Activated CD8-positive, alpha-beta memory T cell treated with anti-CD3 and anti-CD28 coated beads, Interleukin-2, amount 50 U/mL, for 4 hours (primary cell): ENCODE data around the gene CCDC88B.
"Not testable (repeated sequence)": the region's sequence is repeated elsewhere in the genome, so short reads cannot be mapped to it uniquely, and the experiment has no call there.

Experiments used
- DNase-seq: peaks from one replicate; pipeline ENCODE4 v3.0.0-alpha.2; 2020

The CCDC88B gene

DNA sequence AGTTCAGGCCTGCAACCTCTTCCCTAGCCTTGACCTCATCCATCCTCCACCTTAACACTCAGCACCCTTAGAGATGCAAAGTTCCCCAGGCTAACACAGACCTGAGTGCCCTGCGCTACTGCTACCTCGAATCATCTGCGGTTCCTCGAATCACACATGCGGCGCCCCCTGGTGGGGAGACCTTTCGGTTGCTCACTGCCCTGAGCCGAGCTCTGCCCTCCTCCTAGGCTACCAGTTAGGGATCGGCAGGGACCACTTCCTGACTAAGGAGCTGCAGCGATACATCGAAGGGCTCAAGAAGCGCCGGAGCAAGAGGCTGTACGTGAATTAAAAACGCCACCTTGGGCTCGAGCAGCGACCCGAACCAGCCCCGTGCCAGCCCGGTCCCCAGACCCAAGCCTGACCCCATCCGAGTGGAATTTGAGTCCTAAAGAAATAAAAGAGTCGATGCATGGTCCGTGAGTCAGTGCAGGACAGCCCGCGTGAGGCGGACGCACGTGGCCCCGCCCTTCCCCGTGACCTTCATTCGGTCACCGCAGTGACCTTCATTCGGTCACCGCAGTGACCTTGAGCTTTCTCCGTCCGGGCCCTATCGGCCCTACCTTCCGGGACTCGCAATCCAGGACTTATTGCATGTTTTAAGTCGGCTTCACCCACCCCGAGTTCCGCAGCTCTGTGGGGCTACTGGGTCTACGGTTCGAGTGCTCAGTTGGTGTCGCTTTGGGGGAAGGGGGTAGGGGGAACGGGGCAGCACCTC is 35.5 kb upstream of the CCDC88B start:
- peak; percentile 96 for DNase-seq

DNA sequence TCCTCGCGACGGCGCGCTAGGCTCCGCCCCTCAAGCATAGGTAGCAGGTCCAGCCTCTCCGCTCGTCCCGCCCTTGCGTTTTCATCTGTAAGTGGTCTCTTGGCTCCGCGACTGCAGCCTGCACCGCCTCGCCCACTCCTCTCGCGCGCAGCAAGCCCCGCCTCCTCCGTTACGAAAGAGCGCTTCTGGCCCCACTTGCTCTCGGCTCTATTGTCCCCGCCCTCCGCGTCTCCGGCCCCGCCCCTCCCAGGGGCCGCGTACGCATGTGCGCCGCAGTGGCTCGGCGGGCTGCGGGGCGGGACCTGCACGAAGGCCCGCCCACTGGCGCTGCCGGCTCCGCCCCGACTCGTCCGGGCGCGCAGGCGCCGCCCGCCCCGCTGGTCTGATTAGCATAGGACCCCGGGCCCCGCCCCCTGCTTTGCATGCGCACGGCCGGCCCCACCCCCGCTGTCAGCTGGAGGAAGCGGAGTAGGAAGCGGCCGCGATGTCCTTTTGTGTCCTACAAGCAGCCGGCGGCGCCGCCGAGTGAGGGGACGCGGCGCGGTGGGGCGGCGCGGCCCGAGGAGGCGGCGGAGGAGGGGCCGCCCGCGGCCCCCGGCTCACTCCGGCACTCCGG is 34.8 kb upstream of the CCDC88B start, which contains the start of gene ESRRA:
TSS of gene ESRRA (plus strand) at position 450 of the 616 bp plus-strand sequence. CDS start 1,656 bp downstream, outside the sequence.
- peak; percentile 100 for DNase-seq

DNA sequence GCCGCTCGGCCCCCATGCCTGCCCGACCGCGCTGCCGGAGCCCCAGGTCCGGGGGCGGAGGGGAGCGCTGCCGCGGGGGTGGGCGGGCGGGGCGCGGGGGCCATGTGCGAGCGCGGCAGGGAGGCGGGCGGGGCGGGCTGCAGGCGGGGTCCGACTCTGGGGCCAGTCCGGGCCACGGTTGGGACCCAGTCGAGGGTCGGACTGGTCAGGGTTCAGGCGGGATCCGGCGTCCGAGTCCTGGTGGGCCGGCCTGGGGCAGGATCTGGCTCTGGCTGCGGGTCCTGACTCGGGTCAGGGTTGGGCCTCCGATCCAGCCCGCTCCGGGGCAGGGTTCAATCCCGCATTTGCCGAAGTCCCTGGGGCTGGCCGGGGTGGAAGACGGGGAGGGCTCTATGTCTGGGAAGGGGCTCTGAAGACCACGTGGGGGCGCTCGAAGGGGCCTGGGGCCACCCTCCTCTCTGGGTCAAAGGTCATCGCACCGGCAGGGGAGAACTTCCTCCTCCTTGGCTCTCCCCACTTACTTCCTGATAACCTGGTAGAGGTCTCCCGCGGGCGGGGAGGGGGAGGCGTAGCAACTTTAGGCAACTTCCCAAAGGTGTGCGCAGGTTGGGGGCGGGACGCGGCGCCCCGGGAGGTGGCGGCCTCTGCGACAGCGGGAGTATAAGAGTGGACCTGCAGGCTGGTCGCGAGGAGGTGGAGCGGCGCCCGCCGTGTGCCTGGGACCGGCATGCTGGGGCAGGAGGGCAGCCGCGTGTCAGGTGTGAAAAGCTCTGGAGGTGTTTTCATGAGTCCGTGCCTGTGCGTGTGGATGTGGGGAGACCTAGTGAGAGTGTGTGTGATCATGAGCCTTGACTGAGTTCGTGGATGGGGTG is 34.1 kb upstream of the CCDC88B start:
- DNase-seq = peak; percentile 74

DNA sequence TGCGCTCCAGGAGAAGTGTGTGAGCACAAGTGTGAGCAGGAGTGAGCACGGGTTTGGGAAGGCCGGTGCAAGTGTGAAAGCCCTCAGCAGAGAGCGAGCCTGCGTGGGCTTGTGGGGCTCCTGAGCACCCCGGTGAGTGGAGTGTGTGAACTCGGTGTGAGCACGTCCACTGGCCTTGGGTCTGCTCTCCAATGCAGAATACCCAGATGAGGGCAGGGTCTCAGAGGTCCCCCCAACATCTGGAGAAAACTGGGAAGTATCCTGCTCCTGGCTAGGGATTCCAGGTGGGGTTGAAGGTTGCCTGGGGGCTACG is 33.5 kb upstream of the CCDC88B start:
- DNase-seq = no peak

DNA sequence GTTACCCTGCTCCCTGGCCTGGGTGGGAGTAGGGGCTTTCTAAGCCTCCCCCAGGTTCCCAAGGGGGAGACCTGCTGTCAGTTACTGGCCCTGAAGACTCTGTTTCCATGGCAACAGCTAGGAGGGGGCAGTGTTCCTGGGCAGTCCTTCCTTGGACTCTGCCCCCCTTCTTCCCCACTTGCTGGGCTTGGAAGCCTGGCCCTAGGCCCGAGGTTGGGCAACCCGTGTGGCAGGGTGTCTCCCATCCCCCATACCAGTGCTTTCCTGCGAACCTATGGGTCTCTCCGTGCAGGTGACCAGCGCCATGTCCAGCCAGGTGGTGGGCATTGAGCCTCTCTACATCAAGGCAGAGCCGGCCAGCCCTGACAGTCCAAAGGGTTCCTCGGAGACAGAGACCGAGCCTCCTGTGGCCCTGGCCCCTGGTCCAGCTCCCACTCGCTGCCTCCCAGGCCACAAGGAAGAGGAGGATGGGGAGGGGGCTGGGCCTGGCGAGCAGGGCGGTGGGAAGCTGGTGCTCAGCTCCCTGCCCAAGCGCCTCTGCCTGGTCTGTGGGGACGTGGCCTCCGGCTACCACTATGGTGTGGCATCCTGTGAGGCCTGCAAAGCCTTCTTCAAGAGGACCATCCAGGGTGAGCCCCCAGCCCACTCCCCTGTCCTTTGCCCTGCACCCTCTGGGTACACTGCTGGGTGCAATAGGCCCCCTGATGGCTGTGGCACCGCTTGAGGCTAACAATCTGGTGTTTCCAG is 33.0 kb upstream of the CCDC88B start:
- DNase-seq = no peak

DNA sequence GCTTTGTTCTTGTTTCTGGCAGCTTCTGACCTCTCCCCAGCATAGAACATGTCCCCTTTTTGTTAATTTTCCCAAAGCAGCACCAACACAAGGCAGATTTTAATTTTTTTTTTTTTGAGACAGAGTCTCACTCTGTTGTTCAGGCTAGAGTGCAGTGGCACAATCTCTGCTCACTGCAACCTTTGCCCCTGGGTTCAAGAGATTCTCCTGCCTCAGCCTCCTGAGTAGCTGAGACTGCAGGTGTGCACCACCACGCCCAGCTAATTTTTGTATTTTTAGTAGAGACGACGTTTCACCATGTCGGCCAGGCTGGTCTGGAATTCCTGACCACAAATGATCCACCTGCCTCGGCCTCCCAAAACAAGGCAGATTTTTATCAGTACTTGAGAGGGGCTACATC is 32.2 kb upstream of the CCDC88B start:
- DNase-seq = not testable (repeated sequence)

DNA sequence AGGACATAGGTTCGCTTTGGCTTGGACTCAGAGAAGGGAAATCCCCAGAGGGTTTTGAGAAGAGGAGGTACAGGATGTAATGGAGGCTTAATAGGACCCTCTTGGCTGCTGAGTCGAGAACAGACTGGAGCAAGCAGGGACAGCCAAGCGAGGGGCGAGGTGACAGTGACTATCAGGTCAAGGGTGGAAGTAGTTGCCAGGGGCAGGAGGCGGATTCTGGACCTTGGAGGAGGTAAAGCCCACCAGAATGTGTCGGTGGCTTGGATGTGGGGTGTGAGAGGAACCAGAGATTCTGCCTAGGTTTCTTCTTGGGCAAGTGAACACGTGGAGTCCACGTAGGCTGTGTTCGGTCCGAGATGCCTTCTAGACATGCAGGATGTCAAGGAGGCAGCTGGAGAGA is 27.1 kb upstream of the CCDC88B start:
- no peak for DNase-seq

DNA sequence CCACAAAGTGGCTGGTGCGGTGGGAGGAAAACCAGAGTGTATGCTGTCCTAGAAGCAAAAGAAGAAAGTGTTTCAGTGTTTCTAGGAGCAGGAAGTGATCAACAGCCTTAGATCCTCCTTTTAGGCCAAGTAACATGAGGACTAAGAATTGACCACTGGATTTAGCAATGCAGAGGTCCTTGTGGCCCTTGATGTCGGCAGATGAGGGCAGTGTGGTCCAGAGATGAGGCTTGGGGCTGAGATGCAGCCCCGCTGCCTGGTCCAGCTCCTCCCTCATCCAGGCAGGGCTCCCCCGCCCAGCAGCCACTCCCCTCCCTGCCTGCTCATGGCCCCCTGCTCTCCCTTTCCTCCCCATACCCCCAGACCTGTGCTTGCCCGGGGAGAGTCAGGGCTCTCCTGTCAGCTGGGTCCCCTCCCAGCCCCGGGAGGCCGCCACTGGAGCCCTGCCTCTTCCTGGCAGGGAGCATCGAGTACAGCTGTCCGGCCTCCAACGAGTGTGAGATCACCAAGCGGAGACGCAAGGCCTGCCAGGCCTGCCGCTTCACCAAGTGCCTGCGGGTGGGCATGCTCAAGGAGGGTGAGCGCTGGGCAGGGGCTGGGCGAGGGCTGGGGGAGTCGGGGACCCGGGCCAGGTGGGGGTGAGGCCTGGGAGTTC is 26.4 kb upstream of the CCDC88B start:
- no peak for DNase-seq

DNA sequence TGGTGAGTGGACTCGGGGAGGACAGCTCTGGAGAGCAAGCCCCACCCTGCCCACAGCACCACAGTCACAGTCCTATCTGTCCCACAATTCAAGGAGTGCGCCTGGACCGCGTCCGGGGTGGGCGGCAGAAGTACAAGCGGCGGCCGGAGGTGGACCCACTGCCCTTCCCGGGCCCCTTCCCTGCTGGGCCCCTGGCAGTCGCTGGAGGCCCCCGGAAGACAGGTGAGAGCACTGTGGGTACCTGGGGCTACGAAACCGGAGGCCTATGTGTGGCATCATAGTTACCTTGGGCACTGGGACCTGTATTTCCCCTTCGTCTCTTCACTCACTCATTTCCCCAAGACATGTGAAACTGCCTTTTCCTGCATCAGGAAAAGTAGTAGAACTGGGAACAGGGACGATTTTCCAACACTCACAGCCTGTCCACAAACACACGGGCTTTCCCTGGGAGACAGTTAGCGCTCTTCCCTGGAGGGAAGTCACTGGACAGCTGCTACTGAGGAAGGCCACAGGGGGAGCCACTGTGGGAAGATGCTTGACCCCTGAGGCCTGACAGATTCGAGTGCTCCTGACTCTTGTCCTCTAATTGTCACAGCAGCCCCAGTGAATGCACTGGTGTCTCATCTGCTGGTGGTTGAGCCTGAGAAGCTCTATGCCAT is 25.7 kb upstream of the CCDC88B start:
- DNase-seq = no peak

DNA sequence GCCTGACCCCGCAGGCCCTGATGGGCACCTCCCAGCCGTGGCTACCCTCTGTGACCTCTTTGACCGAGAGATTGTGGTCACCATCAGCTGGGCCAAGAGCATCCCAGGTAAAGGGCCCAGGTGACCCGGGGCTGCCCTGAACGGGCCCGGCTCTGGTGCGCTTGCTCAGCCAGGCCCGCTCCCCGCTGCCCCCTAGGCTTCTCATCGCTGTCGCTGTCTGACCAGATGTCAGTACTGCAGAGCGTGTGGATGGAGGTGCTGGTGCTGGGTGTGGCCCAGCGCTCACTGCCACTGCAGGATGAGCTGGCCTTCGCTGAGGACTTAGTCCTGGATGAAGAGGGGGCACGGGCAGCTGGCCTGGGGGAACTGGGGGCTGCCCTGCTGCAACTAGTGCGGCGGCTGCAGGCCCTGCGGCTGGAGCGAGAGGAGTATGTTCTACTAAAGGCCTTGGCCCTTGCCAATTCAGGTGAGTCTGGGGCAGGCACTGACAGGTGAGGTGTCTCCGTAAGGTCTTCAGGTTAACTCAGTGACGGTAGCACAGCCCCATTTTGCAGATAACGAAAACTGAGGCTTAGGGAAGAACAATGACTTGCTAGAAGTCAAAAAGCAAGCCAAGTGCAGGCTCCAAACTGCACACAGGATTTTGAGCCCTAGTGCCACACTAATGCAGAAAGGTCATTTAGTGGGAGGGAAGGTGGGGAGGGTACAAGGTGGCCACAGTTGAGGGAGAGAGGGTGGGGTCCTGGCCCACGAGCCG is 25.0 kb upstream of the CCDC88B start:
- DNase-seq = no peak

DNA sequence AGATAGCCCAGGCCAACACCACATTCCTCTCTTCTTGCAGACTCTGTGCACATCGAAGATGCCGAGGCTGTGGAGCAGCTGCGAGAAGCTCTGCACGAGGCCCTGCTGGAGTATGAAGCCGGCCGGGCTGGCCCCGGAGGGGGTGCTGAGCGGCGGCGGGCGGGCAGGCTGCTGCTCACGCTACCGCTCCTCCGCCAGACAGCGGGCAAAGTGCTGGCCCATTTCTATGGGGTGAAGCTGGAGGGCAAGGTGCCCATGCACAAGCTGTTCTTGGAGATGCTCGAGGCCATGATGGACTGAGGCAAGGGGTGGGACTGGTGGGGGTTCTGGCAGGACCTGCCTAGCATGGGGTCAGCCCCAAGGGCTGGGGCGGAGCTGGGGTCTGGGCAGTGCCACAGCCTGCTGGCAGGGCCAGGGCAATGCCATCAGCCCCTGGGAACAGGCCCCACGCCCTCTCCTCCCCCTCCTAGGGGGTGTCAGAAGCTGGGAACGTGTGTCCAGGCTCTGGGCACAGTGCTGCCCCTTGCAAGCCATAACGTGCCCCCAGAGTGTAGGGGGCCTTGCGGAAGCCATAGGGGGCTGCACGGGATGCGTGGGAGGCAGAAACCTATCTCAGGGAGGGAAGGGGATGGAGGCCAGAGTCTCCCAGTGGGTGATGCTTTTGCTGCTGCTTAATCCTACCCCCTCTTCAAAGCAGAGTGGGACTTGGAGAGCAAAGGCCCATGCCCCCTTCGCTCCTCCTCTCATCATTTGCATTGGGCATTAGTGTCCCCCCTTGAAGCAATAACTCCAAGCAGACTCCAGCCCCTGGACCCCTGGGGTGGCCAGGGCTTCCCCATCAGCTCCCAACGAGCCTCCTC is 24.1 kb upstream of the CCDC88B start:
- not testable (repeated sequence) for DNase-seq

DNA sequence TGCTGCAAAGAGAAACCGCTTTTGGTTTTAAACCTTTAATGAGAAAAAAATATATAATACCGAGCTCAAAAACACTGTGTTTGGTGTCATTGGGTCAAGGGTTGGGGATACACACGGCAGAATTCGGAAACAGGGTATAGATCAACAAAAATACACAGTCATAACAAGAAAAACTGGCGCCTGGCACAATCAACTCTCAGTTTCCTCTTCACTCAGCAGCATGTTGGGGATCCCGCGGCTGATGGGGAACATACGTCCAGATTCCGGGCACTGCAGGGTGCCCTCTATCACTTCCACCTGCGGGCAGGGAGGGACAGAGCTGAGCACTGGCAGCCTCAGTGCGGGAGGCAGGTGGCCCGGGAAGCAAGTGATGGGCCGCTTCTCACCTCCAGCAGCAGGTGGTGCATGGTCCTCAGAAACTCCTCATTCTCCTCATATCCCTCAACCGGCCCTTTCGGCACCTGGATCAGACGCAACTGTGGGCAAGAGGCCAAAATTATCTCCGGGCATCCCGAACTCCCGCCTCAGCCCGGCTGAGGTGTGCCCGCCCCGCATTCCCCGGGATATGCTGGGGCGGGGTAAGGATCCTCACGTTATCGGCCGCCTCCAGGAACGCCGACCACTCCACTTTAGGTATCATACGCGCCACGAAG is 23.2 kb upstream of the CCDC88B start:
- no peak for DNase-seq

DNA sequence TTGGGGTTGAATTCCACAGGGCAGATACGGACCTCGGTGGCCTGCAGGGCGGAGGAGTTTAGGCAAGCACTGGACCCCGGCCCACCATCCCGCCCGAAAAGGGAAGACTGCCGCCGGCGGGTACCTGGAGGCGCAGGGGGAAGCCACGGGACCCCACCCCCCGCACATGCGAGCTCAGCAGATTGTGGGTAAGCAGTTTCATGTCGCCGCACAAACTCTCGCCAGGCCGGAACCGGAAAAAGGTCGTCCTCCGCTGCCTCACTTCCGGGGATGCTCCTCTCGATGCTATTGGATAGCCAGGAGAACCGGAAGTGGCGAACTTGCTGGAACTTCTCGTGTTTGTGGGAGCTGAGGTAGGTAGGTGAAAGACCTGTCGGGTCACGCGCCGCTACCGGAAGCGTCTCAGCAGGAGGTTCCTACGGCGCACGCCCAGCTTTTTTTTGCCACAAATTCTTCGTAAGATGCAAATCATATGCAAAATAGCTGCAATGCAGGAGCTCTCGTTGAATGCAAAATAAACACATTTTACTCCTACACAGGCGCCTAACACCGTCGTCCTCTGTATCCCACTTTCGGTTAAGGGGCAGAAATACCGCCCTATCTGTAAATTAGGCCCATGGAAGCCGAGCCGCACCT is 22.6 kb upstream of the CCDC88B start, which contains the start of gene TRMT112:
TSS of gene TRMT112 (minus strand) at position 235 of the 636 bp plus-strand sequence. CDS start at position 202, 33 bp downstream.
- DNase-seq = peak; percentile 89

DNA sequence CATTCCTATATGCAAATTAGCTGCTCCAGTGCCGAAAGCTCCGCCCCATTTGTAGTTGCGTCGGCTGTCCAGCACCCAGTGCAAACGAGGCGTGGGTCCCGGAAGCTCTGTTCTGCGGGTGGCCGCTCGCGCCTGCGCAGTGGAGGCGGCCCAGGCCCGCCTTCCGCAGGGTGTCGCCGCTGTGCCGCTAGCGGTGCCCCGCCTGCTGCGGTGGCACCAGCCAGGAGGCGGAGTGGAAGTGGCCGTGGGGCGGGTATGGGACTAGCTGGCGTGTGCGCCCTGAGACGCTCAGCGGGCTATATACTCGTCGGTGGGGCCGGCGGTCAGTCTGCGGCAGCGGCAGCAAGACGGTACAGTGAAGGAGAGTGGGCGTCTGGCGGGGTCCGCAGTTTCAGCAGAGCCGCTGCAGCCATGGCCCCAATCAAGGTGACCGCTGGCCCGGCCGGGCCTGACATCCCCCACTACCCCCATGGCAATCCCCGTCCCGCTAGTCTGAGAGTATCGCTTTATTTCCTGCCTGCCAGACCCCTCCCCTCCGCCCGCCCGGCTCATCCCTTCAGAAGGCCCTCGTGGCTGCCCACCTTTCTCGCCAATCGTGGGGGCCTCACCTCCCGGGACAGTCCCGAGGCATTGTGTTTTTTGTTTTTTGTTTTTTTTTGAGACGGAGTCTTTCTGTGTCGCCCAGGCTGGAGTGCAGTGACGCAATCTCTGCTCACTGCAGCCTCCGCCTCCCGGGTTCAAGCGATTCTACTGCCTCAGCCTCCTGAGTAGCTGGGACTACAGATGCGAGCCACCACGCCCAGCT is 21.8 kb upstream of the CCDC88B start, which contains the start of gene PRDX5:
TSS of gene PRDX5 (plus strand) at position 161 of the 805 bp plus-strand sequence. CDS start at position 256, 95 bp downstream.
- DNase-seq = peak; percentile 93

DNA sequence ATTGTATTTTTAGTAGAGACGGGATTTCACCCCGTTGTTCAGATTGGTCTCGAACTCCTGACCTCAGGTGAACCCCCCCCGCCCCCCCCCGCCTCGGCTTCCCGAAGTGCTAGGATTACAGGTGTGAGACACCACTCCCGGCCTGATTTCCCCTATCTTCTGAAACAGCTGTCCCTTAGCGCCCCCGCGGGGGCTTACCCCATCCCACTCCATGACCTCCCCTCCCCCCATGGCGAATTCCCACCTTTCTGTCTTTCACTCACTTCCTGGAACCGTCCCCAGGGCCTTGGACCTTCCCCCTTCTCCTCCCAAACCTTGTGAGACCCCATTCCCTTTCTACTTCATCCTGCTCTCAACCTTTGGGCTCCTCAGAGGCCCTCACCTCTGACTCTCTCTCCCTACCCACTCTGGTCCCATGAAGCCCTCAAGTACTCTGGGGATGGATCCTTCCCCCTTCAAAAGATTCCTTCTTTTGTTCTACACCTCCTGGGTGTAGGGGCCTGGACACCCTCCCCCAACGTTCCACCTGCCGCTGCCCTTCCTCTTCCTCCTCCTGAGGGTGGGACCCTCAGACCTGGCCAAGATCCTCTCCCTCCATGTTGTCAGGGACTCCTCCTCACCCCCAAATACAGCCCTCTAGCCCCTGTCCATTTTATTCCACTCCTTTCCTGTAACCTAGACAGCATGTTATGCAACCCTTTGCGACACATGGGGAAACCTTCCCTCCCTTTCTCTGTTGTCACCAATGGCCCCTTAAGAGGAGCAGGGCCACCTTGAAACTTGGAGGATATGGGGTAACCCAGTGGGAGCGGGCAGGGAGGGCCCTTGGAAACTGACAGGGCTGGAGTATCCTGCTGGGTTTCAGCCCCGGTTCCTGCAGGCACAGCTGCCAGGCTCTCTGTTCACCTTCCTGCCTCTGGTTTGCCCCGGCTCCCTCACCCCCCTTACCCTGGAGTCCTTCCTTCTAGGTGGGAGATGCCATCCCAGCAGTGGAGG is 20.9 kb upstream of the CCDC88B start:
- DNase-seq = no peak

DNA sequence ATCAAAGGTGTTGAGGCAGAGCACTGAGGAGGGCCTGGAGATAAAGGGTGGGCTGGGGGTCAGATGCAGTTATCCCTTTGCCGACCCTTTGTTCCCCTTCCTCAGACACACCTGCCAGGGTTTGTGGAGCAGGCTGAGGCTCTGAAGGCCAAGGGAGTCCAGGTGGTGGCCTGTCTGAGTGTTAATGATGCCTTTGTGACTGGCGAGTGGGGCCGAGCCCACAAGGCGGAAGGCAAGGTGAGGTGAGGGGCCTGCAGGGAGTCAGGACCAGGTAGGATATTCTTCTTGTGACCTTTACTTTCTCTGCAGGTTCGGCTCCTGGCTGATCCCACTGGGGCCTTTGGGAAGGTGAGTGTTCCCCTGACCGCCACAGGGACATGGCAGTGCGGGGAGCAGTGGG is 19.4 kb upstream of the CCDC88B start:
- no peak for DNase-seq

DNA sequence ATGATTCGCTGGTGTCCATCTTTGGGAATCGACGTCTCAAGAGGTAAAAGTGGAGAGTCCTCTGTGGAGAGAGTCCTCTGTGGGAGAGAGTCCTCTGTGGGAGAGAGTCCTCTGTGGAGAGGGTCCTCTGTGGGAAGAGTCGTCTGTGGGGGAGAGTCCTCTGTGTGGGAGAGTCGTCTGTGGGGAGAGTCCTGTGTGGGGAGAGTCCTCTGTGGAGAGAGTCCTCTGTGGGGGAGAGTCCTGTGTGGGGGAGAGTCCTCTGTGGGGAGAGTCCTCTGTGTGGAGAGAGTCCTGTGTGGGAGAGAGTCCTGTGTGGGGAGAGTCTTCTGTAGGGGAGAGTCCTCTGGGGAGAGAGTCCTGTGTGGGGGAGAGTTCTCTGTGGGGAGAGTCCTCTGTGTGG is 19.0 kb upstream of the CCDC88B start:
- DNase-seq = no peak
